NCI-H82 treated with DMSO at 0.1 percent for 48 hours (cell line): ENCODE data around the gene ICA1.

Source experiments
- DNase-seq: peaks from one replicate; lab custom pipeline; 2025; ENCODE audit not compliant: unreplicated experiment; lab: John Stamatoyannopoulos, UW

ICA1 gene

GRCh38 chr7:8135417-8135816 lies 126.5 kb downstream of the ICA1 start:
- no peak for DNase-seq

- no peak for DNase-seq
Measured at GRCh38 chr7:8134089-8134733, 127.8 kb downstream of the ICA1 start.

- no peak for DNase-seq
Measured at GRCh38 chr7:8133188-8133848, 128.6 kb downstream of the ICA1 start.

- no peak for DNase-seq
Measured at GRCh38 chr7:8131694-8132605, 130.0 kb downstream of the ICA1 start.

- DNase-seq = no peak
Measured at GRCh38 chr7:8130663-8131062, 131.3 kb downstream of the ICA1 start.

- DNase-seq = no peak
Measured at GRCh38 chr7:8129318-8129659, 132.7 kb downstream of the ICA1 start.

GRCh38 chr7:8128449-8129317 lies 133.3 kb downstream of the ICA1 start:
- no peak for DNase-seq

- no peak for DNase-seq
Measured at GRCh38 chr7:8126601-8127167, 135.3 kb downstream of the ICA1 start.

- DNase-seq = no peak
Measured at GRCh38 chr7:8125680-8126444, 136.1 kb downstream of the ICA1 start.

- DNase-seq = no peak
Measured at GRCh38 chr7:8121243-8121642, 140.7 kb downstream of the ICA1 start.

GRCh38 chr7:8120390-8121058 lies 141.4 kb downstream of the ICA1 start:
- no peak for DNase-seq

GRCh38 chr7:8119262-8119661 lies 142.7 kb downstream of the ICA1 start:
- no peak for DNase-seq

- DNase-seq = no peak
Measured at GRCh38 chr7:8117195-8117594, 144.8 kb downstream of the ICA1 start.

- DNase-seq = no peak
Measured at GRCh38 chr7:8115547-8116402, 146.2 kb downstream of the ICA1 start.

- DNase-seq = no peak
Measured at GRCh38 chr7:8114175-8114574, 147.8 kb downstream of the ICA1 start.

- no peak for DNase-seq
Measured at GRCh38 chr7:8113184-8113583, 148.8 kb downstream of the ICA1 start.

GRCh38 chr7:8112685-8113084 lies 149.3 kb downstream of the ICA1 start:
- no peak for DNase-seq

- no peak for DNase-seq
Measured at GRCh38 chr7:8111282-8111960, 150.5 kb downstream of the ICA1 start.
